Type B pancreatic cell (in vitro differentiated cells): ENCODE results near the gene KHDRBS2. TPM values are rescaled to one million over a fixed set of nuclear protein-coding genes. Genes with fewer than 3 reads are reported as not detected.

ENCODE experiments used
- DNase-seq: peaks from one replicate; pipeline ENCODE4 v3.0.0; 2021; ENCODE audit warnings: mixed read lengths; ENCODE audit not compliant: unreplicated experiment; ENCODE audit errors: extremely low spot score
- H3K27ac Mint-ChIP-seq: 2 replicates; pipeline ENCODE4 v1.8.0; 2021; ENCODE audit warnings: mild to moderate bottlenecking, mixed read lengths
- H3K27me3 Mint-ChIP-seq: 2 replicates; pipeline ENCODE4 v1.8.0; 2021; ENCODE audit warnings: mixed read lengths
- H3K36me3 Mint-ChIP-seq: 2 replicates; pipeline ENCODE4 v1.8.0; 2021; ENCODE audit warnings: mixed read lengths
- H3K4me1 Mint-ChIP-seq: one replicate; pipeline ENCODE4 v1.8.0; 2021; ENCODE audit warnings: mixed read lengths; ENCODE audit not compliant: unreplicated experiment
- H3K4me3 Mint-ChIP-seq: 2 replicates; pipeline ENCODE4 v1.8.0; 2021; ENCODE audit warnings: mild to moderate bottlenecking, mixed read lengths
- H3K9me3 Mint-ChIP-seq: 2 replicates; pipeline ENCODE4 v1.8.0; 2021; ENCODE audit warnings: mixed read lengths
- CTCF ChIP-seq: fragments of 200-600 bp; sonication (generic); conservative IDR thresholded peaks from 2 replicates; pipeline ENCODE4 v1.5.0; 2021; ENCODE audit warnings: antibody characterized with exemption, mild to moderate bottlenecking
- total RNA-seq: library from RNA; stranded (reverse); gene quantifications from 2 replicates; pipeline ENCODE4 v1.2.1, GENCODE V29; 2021; ENCODE audit warnings: low replicate concordance

The KHDRBS2 gene
- total RNA-seq, 1 donor from 2014 or later: 3.5 TPM

GRCh38 chr6:62057300-62057699 is 228.7 kb downstream of the KHDRBS2 start:
- Mint-ChIP-seq H3K36me3 (no peaks in the 10 kb centered on the region), H3K4me1 (no peaks in the 10 kb centered on the region), H3K27me3 (no peaks in the 10 kb centered on the region), H3K9me3 (no peaks in the 10 kb centered on the region), H3K4me3 (no peak overlapping the region), H3K27ac (no peak overlapping the region)
- no peak for DNase-seq
- TF ChIP-seq CTCF: no peak

DNA sequence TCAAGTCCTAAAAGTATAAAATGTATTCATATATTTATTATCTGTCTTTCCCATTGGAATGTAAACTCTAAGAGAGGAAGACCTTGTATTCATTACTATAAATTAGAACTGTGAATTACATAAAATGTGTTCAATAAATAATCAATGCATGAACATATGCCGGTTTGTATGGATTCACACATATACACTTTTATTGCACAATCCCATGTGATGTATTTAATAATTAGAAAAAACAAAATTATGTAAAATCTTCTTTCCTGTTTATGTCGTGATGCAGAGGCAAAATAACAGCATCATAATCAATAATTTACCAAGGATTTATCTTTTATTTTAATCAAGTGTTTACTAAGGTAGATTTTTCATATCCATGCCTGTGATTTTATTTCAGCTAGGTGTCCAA is 240.5 kb downstream of the KHDRBS2 start:
- Mint-ChIP-seq H3K36me3 (no peaks in the 10 kb centered on the region), H3K27me3 (no peaks in the 10 kb centered on the region), H3K4me1 (no peaks in the 10 kb centered on the region), H3K4me3 (no peak overlapping the region), H3K27ac (no peak overlapping the region), H3K9me3 (no peaks in the 10 kb centered on the region)
- TF ChIP-seq CTCF: no peak
- DNase-seq: no peak

GRCh38 chr6:62043084-62043483 is 242.9 kb downstream of the KHDRBS2 start:
- DNase-seq: no peak
- Mint-ChIP-seq H3K4me3 (no peak overlapping the region), H3K9me3 (no peaks in the 10 kb centered on the region), H3K27me3 (no peaks in the 10 kb centered on the region), H3K36me3 (no peaks in the 10 kb centered on the region), H3K4me1 (no peaks in the 10 kb centered on the region), H3K27ac (no peak overlapping the region)
- no peak for TF ChIP-seq CTCF

DNA sequence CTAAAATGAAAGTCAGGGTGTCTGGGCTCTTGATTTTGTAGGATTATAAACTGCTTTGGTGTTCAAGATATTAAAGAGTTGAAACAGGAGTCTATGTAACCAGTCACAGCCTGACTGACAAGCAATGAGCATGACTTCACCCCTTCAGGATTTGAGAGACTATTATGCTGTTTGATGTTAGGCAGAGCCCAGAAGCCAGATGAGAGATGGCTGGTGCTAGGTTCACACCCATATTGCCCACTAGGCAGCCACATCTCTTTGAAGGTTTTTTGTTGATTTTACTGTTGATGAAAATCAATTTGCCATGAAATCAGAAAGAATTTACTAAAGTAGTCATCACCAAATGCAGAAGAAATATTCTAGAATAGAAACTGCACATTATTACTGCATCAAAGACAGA is 243.6 kb downstream of the KHDRBS2 start:
- Mint-ChIP-seq H3K27me3 (no peaks in the 10 kb centered on the region), H3K4me3 (no peak overlapping the region), H3K36me3 (no peaks in the 10 kb centered on the region), H3K4me1 (no peaks in the 10 kb centered on the region), H3K27ac (no peak overlapping the region), H3K9me3 (no peaks in the 10 kb centered on the region)
- no peak for DNase-seq
- TF ChIP-seq CTCF: no peak

GRCh38 chr6:62039605-62040004 is 246.4 kb downstream of the KHDRBS2 start:
- DNase-seq: no peak
- Mint-ChIP-seq H3K36me3 (no peaks in the 10 kb centered on the region), H3K9me3 (peaks cover 5% of the 10 kb centered on the region), H3K27ac (no peak overlapping the region), H3K4me1 (no peaks in the 10 kb centered on the region), H3K27me3 (no peaks in the 10 kb centered on the region), H3K4me3 (no peak overlapping the region)
- no peak for TF ChIP-seq CTCF

- no peaks in the 10 kb centered on the region for H3K36me3 Mint-ChIP-seq
- H3K4me3 Mint-ChIP-seq: no peak overlapping the region
- TF ChIP-seq CTCF: no peak
- DNase-seq: no peak
- H3K27me3 Mint-ChIP-seq: no peaks in the 10 kb centered on the region
- peaks cover 7% of the 10 kb centered on the region for H3K9me3 Mint-ChIP-seq
- no peak overlapping the region for H3K27ac Mint-ChIP-seq
- no peaks in the 10 kb centered on the region for H3K4me1 Mint-ChIP-seq
These were observed 248.6 kb downstream of the KHDRBS2 start for GRCh38 chr6:62037445-62037844.
